GM03348 (cell line): ENCODE measurements around the gene MMP28.

Experiments
- DNase-seq: peaks from one replicate; pipeline ENCODE4 v3.0.0; 2012; ENCODE audit warnings: low spot score

MMP28 gene

GRCh38 chr17:35743626-35744328 is 51.7 kb downstream of the MMP28 start:
- peak; percentile 75 for DNase-seq

- DNase-seq, result no peak
Measured at GRCh38 chr17:35742896-35743477, 52.5 kb downstream of the MMP28 start.

DNA sequence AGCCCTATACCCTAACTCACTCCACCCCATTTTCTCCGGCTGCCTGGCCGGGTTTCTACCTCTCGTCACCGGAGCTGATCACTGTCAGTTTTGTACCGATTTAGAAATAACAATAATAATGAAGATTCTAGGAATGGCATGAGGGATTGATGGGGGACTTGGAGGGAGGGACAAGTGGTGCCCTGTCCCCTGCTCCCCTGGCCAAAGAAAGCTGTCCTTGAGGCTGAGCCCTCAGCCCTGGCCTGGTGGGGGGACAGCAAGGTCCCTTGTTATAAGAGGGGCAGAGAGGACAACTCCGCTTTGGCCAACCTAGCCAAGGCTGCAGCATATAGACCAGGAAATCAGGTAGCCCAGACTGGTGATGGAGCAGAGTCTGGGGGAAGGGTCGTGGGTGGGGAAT is 52.9 kb downstream of the MMP28 start:
- DNase-seq, result no peak

GRCh38 chr17:35740997-35741931 is 54.2 kb downstream of the MMP28 start:
- DNase-seq, result no peak

DNA sequence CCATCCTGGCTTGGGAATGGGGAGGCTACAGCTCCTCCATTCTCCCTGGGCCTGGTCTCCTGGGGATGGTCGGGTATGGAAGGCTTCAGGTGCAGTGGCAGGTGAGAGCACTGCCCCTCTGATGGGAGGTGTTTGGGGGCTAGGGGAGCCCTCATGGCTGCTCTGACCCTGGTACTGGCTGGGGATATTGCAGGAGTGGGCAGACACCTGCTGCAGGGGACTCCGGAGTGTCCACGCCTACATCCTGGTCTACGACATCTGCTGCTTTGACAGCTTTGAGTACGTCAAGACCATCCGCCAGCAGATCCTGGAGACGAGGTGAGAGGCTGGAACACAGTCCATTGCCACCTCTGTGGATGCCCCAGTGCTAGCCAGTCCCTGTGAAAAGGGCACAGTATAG is 55.2 kb downstream of the MMP28 start:
- DNase-seq, result no peak

DNA sequence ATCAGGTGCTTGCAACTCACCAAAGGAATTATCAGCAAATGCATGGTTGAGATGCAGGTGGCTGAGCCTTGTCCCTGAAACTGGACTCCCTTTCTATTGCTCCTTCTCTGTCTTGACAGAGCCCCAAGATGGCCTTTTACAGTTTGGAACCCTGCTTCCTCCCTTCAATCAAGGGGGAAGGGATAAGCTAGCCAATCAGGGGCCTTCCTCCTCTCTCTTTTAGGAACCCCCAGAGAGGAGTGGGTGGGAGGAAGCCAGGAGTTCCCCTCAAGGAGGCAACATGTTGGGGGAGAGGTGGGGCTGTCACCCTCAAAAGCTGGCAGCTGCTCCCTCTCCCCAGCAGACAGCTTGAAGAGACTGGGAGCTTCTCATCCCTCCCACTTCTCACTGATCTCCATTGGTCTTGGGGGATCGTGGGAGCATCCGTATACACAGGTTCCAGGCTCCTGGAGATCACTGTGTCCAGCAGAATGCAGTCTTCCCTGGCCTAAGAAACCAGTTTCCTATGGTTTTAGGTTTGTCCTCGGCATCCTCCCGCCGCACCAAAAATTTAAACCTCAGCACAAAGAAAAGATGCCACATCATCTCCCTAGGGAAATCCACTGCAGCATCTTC is 56.8 kb downstream of the MMP28 start:
- no peak for DNase-seq

- no peak for DNase-seq
Measured at GRCh38 chr17:35736236-35736635, 59.2 kb downstream of the MMP28 start.

GRCh38 chr17:35735036-35735805 is 60.2 kb downstream of the MMP28 start:
- DNase-seq, result no peak

DNA sequence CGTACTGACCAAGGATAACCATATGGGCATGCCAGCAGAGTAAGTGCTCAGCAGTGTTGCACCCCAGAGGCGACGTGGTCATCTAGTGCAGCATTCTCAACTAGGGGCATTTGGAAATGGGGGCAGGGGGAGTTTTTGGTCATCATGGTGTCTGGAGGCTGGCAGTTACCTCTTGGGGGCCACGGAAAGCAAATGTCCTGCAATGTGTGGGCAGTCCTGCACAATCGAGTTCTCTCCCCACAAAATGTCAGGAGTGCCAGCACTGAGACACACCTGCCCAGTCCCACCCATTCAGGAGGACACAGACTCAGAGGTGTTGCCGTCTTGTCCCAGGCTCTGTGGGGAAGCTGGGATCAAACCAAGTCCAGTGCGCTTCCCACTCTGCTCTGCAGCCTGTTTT is 61.0 kb downstream of the MMP28 start:
- DNase-seq, result no peak

GRCh38 chr17:35733366-35733765 is 62.1 kb downstream of the MMP28 start:
- no peak for DNase-seq

GRCh38 chr17:35732806-35733136 is 62.7 kb downstream of the MMP28 start:
- DNase-seq, result no peak

DNA sequence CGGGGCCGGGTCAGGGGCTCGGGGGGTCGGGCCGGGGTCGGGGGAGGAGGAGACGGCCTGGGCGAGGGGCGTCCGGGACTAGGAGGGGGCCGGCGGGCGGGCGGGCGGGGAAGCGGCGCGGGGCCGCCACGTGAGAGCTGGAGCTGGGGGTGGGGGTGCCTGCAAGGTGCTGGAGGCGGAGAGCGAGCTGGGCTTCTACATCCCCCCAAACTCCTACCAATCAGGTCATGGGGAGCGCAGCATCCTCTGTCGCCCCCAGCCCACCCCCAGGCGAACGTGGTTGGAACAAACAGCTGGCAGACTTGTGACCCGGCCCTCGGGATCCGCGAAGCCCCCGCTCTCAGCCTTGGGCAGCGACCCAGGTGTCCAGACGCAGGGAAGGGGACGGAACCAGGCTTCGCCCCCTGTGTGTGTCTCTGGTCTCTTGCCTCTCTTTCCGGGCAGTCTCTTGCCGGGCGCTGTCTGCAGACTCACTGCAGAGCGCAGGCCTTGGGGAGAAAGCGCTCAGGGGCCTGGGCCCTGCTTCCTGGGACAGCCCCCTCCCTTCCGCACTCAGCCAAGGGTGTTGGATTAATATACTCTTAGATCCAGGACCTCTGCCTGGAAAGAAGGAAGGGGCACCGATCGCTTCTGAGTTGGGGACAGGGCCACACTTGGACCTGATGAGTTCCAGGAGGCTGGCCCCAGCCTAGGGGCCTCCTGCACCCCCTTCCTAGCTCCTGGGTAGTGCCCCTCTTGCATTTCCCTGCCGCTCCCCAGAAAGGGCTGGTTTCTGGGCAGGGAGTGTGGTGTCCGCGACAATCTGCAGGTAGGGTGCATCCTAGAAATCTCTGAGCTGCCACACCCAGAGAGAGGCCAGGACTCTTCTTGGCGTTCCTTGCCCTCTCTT is 63.3 kb downstream of the MMP28 start:
- no peak for DNase-seq

DNA sequence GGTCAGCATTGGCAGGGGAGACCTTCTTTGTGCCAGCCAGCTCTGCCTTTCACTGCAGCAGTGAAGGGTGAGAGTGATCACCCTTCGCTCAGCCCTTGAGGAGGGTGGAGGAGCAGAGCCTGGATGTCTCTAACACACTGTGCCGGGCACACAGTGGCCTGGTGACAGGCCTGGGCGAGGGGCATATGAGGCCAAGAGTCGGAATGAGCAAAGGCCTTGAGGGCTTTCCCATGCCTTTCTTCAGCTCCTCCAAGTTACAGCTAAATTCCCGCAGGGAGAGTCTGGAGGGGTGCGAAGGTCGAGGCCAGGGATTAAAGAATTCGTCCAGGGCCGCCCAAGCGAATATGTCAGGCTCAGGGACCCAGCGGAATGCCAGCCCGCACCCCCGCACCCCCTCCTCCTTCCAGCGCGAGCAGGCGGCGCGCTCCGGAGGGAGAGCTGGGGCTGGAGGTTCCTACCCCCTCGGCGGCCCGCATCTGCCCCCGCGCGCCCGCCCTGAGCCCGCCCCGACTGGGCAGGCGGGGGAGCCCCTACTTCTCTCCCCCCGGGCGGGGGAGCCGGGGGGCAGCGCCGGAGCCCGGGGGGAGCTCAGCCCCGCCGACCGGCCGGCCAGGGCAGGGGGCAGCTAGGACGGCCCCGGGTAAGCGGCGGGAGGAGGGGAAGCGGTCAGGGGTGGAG is 64.1 kb downstream of the MMP28 start, which contains the start of gene RASL10B:
TSS of gene RASL10B (plus strand) at position 401 of the 678 bp plus-strand sequence. CDS start 3,546 bp downstream, outside the sequence.
- DNase-seq, result peak; percentile 88

- no peak for DNase-seq
Measured at GRCh38 chr17:35730400-35731005, 64.9 kb downstream of the MMP28 start.

GRCh38 chr17:35729405-35729833 is 66.0 kb downstream of the MMP28 start:
- DNase-seq, result no peak

- DNase-seq, result no peak
Measured at GRCh38 chr17:35728551-35728950, 66.9 kb downstream of the MMP28 start.

GRCh38 chr17:35727635-35728034 is 67.8 kb downstream of the MMP28 start:
- DNase-seq, result no peak

DNA sequence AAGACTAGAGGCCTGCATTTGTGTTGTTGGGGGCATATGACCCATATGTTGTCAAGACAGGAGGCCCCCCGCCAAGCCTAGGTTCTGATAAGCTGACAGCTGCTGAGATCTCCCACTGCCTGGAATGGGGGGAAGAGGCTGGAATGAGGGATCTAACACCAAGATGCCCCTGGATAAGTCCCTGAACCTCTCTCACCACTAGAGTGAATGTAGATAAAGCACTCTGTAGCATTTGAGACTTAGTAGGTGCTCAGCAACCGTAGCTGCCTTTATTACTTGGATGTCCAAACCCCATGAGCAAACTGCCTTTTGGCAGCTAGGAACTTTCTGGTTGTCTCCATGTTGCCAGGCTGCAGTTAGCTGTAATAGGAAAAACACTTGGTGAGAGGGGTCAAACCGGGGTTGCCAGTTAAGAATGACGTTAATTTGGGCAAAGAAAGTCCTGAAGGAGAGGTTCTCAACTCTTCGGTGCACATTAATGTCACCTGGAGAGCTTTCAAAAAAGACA is 68.4 kb downstream of the MMP28 start:
- no peak for DNase-seq
